Ishikawa (cell line): Measurements from ENCODE around the gene RTN3.
A peak's percentile ranks its signal among the peaks of the same experiment; 100 is the strongest.

Experiments used
- CEBPB ChIP-seq: IDR thresholded peaks from 2 replicates; pipeline ENCODE4 v1.6.1; 2012
- CREB1 ChIP-seq: IDR thresholded peaks from 2 replicates; pipeline ENCODE4 v1.6.1; 2012; ENCODE audit warnings: low read depth
- EGR1 ChIP-seq: IDR thresholded peaks from 2 replicates; pipeline ENCODE4 v1.6.1; 2012
- EP300 ChIP-seq: IDR thresholded peaks from 2 replicates; pipeline ENCODE4 v1.6.1; 2012; ENCODE audit warnings: borderline replicate concordance
- FOXM1 ChIP-seq: IDR thresholded peaks from 2 replicates; pipeline ENCODE4 v1.6.1; 2012; ENCODE audit warnings: low read depth, borderline replicate concordance
- MAX ChIP-seq: IDR thresholded peaks from 2 replicates; pipeline ENCODE4 v1.6.1; 2012
- NFIC ChIP-seq: IDR thresholded peaks from 2 replicates; pipeline ENCODE4 v1.6.1; 2012
- RAD21 ChIP-seq: IDR thresholded peaks from 2 replicates; pipeline ENCODE4 v1.6.1; 2012; ENCODE audit warnings: low read depth
- TAF1 ChIP-seq: IDR thresholded peaks from 2 replicates; pipeline ENCODE4 v1.6.1; 2012; ENCODE audit warnings: low read depth, mild to moderate bottlenecking
- TCF12 ChIP-seq: IDR thresholded peaks from 2 replicates; pipeline ENCODE4 v1.6.1; 2012; ENCODE audit warnings: low read depth
- TEAD4 ChIP-seq: IDR thresholded peaks from 2 replicates; pipeline ENCODE4 v1.6.1; 2012
- USF1 ChIP-seq: IDR thresholded peaks from 2 replicates; pipeline ENCODE4 v1.6.1; 2012
- YY1 ChIP-seq: IDR thresholded peaks from 2 replicates; pipeline ENCODE4 v1.6.1; 2012; ENCODE audit warnings: low read depth
- ZBTB7A ChIP-seq: IDR thresholded peaks from 2 replicates; pipeline ENCODE4 v1.6.1; 2012; ENCODE audit warnings: low read depth
- TF ChIP-seq, protein P1 (sequence below): IDR thresholded peaks from 2 replicates; pipeline ENCODE4 v1.6.1; 2012; ENCODE audit warnings: low read depth, mild to moderate bottlenecking

The RTN3 gene

DNA sequence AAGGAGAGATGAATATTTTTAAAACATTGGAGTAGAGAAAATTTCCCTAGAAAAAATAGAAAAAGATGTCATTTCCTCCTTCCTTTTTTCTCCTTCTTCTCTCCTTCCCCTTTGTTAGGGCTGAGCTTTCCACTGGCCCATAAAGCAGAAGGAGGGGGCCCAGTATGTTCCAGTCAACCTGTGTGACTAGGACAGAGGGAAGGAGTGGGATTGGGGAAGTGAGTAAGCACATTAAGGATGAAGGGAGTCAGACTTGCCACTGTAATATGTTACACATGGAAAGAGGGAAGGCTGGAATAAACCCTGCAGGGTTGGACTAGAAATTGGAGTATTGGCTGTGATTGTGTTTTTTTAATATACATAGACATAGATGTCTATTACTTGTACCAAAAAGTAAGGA is 111.9 kb downstream of the RTN3 start:
- no peak for TF ChIP-seq TAF1
- TF ChIP-seq CREB1: no peak
- no peak for TF ChIP-seq USF1
- no peak for TF ChIP-seq FOXM1

DNA sequence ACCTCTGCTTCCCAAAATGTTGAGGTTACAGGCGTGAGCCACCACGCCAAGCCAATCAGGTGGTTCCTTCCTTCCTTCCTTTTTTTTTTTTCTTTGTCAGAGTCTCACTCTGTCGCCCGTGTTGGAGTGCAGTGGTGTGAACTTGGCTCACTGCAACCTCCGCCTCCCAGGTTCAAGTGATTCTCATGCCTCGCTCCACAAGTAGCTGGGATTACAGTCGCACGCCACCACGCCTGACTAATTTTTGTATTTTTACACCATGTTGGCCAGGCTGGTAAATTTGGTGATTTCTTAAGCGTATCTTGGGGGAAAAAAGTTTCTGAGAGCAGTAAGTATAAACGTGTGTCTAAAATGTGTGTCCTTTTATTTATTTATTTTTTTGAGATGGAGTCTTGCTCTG is 113.8 kb downstream of the RTN3 start:
- no peak for TF ChIP-seq CEBPB
- TF ChIP-seq TCF12: no peak
- TF ChIP-seq FOXM1: no peak
- TF ChIP-seq USF1: no peak
- no peak for TF ChIP-seq ZBTB7A
- TF ChIP-seq NFIC: no peak
- no peak for TF ChIP-seq YY1
- TF ChIP-seq EGR1: no peak
- no peak for TF ChIP-seq CREB1
- TF ChIP-seq, protein P1, sequence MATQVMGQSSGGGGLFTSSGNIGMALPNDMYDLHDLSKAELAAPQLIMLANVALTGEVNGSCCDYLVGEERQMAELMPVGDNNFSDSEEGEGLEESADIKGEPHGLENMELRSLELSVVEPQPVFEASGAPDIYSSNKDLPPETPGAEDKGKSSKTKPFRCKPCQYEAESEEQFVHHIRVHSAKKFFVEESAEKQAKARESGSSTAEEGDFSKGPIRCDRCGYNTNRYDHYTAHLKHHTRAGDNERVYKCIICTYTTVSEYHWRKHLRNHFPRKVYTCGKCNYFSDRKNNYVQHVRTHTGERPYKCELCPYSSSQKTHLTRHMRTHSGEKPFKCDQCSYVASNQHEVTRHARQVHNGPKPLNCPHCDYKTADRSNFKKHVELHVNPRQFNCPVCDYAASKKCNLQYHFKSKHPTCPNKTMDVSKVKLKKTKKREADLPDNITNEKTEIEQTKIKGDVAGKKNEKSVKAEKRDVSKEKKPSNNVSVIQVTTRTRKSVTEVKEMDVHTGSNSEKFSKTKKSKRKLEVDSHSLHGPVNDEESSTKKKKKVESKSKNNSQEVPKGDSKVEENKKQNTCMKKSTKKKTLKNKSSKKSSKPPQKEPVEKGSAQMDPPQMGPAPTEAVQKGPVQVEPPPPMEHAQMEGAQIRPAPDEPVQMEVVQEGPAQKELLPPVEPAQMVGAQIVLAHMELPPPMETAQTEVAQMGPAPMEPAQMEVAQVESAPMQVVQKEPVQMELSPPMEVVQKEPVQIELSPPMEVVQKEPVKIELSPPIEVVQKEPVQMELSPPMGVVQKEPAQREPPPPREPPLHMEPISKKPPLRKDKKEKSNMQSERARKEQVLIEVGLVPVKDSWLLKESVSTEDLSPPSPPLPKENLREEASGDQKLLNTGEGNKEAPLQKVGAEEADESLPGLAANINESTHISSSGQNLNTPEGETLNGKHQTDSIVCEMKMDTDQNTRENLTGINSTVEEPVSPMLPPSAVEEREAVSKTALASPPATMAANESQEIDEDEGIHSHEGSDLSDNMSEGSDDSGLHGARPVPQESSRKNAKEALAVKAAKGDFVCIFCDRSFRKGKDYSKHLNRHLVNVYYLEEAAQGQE: no peak
- no peak for TF ChIP-seq TAF1
- TF ChIP-seq TEAD4: no peak
- no peak for TF ChIP-seq RAD21
- no peak for TF ChIP-seq EP300
- TF ChIP-seq MAX: no peak

DNA sequence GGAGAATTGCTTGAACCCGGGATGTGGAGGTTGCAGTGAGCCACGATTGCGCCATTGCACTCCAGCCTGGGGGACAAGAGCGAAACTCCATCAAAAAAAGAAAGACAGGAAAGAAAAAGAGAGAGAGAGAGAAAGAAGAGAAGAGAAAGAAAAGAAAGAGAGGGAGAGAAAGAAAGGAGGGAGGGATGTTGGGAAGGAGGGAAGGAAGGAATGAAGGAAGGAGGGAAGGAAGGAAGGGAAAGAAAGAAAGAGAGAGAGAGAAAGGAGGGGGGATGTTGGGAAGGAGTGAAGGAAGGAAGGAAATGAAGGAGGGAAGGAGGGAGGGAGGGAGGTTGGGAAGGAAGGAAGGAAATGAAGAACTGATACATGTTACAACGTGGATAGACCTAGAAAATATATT is 119.6 kb downstream of the RTN3 start:
- TF ChIP-seq TCF12 (no peak), USF1 (no peak), CREB1 (no peak), EP300 (no peak), EGR1 (no peak), MAX (no peak), FOXM1 (no peak), TAF1 (no peak), TEAD4 (no peak), RAD21 (no peak), YY1 (no peak), NFIC (no peak), CEBPB (no peak), ZBTB7A (no peak)
- TF ChIP-seq, protein P1: no peak

DNA sequence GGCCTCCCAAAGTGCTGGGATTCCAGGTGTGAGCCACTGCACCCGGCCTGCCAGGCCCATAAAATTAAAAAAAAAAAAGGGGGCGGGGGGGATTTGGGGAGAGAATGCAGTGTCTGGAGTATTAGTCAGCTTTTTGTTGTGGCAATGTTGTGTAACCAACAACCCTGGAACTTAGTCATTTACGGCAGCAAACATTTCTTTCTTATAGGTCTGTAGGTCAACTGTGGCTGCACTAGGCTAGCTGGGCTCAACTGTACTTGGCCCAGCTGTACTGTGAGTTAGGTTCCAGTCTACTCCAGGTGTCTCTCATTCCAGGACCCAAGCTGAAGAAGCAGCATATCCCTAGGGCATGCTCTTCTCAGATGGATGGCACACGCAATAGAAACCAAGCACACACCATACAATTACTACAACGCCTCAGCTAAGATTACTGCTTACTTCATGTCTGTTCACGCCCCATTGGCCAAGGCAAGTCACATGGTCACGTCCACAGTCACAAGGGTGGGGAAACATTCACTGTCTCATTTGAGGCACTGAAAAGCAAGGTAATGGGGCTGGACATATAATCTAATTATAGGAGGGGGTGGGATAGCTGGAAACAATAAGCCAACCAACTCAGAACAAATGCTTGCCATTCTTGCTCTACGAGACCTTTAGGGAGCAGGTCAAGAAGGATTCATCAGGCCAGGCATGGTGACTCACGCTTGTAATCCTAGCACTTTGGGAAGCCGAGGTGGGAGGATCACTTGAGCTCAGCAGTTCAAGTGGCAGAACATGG is 121.5 kb downstream of the RTN3 start:
- TF ChIP-seq EP300: no peak
- no peak for TF ChIP-seq TAF1
- no peak for TF ChIP-seq YY1
- TF ChIP-seq, protein P1: no peak
- TF ChIP-seq TCF12: no peak
- TF ChIP-seq MAX: peak; percentile 77
- peak; percentile 93 for TF ChIP-seq USF1
- TF ChIP-seq ZBTB7A: no peak
- no peak for TF ChIP-seq CEBPB
- TF ChIP-seq TEAD4: peak; percentile 42; the same call in 1 of the 2 replicates
- no peak for TF ChIP-seq CREB1
- TF ChIP-seq EGR1: no peak
- TF ChIP-seq NFIC: no peak
- TF ChIP-seq RAD21: no peak
- no peak for TF ChIP-seq FOXM1
